GM12891 (cell line): Measurements from ENCODE around the gene DUSP22.

Source experiments
- DNase-seq: peaks from one replicate; pipeline ENCODE4 v3.0.0; 2011; ENCODE audit warnings: low spot score; ENCODE audit not compliant: insufficient read length
- FAIRE-seq: peaks from 2 replicates; lab custom pipeline; 2011; peaks lifted over from hg19 to GRCh38; lab: Jason Lieb, UNC
- PAX5 ChIP-seq: IDR thresholded peaks from 2 replicates; pipeline ENCODE4 v1.6.1; 2011; ENCODE audit warnings: low read length, moderate library complexity, mild to moderate bottlenecking; ENCODE audit not compliant: insufficient read depth, severe bottlenecking
- POLR2A ChIP-seq: IDR thresholded peaks from 2 replicates; pipeline ENCODE4 v1.6.1; 2011; ENCODE audit warnings: low read depth, low read length, control low read depth
- POLR2AphosphoS5 ChIP-seq: IDR thresholded peaks from 2 replicates; pipeline ENCODE4 v1.6.1; 2011; ENCODE audit warnings: low read depth, low read length, control low read depth
- POU2F2 ChIP-seq: IDR thresholded peaks from 2 replicates; pipeline ENCODE4 v1.6.1; 2011; ENCODE audit warnings: low read depth, mild to moderate bottlenecking, control low read depth, low read length, moderate library complexity
- SPI1 ChIP-seq: IDR thresholded peaks from 2 replicates; pipeline ENCODE4 v1.6.1; 2011; ENCODE audit warnings: low read depth, low read length, control low read depth
- TAF1 ChIP-seq: IDR thresholded peaks from 2 replicates; pipeline ENCODE4 v1.6.1; 2011; ENCODE audit warnings: low read depth, low read length, control low read depth

DUSP22 gene

DNA sequence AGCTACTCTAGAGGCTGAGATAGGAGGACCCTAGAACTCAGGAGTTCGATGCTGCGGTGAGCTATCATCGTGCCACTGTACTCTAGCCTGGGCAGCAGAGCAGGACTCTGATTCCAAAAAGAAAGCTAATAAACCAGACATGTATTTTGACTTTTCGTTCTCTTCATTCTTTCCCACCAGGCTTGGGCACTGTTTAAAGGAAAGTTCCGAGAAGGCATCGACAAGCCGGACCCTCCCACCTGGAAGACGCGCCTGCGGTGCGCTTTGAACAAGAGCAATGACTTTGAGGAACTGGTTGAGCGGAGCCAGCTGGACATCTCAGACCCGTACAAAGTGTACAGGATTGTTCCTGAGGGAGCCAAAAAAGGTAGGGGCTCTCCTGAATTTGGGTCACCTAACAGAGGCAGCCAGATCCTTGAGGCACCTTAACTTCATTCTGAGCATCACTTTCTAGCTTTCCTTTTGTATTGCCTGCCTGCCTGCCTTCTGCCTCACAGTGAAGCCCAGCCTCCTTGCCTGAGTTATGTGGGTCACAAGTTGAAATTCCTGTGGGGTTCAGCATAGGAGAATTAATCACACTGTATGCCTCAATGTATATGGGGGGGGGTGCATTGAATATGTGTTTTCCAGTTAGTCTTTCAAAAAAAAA, 102.5 kb downstream of the DUSP22 start:
- DNase-seq (no peak), FAIRE-seq (no peak)
- TF ChIP-seq PAX5 (no peak), SPI1 (0 out of 2 replicates have a peak, but pooled peaks have one; percentile 9), TAF1 (no peak), POLR2A (peak; percentile 65; the same call in 1 of the 2 replicates), POU2F2 (no peak), POLR2AphosphoS5 (peak; percentile 45; the same call in 1 of the 2 replicates)

DNA sequence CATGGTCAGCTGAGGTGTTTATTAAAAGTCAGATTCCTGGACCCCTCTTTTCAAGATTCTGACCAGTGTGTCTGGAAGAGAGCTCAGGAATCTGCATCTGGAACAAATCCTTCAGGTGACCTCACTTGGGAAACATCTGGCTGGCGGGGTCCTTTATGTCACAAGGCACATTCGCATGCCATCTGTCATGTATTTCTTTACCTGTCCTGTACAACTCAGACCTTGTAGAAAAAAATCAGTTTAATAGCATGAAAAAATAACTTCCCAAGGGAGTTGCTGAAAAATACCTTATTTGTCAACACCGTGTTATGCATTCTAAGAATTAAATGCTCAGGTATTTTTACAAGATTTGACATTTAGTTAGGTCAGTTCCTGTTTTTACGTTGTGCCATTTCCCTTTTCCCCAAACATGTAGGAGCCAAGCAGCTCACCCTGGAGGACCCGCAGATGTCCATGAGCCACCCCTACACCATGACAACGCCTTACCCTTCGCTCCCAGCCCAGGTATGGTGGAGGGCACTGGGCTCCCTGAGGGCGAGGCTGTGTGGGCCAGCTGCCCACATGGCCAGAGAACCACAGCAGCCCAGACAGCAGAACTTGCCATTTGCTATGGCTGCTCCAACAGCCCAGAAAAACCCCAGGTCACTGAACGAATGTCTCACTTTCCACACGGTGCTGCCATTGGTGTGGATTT, 103.3 kb downstream of the DUSP22 start:
- TF ChIP-seq POU2F2, result no peak
- peak; percentile 74 for TF ChIP-seq SPI1
- peak; percentile 64; the same call in 1 of the 2 replicates for TF ChIP-seq POLR2A
- no peak for TF ChIP-seq PAX5
- TF ChIP-seq TAF1, result no peak; the same call in 1 of the 2 replicates
- peak; percentile 93 for TF ChIP-seq POLR2AphosphoS5
- FAIRE-seq (peak; percentile 43), DNase-seq (no peak)

DNA sequence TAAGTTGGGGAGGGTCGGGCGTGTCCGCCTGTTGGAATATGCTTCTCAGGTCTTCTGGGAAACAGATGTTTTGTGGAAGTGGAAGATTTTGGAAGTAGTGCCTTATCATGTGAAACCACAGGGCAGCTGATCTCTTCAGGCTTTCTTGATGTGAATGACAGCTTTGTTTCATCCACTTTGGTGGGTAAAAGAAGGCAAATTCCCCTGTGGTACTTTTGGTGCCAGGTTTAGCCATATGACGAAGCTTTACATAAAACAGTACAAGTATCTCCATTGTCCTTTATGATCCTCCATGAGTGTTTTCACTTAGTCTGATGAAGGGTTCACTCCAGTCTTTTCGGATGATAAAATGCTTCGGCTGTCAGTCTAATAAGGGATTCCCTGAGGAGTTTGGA, 103.8 kb downstream of the DUSP22 start:
- TF ChIP-seq POU2F2 (no peak), TAF1 (no peak), PAX5 (no peak), POLR2AphosphoS5 (peak; percentile 44; the same call in 1 of the 2 replicates), SPI1 (no peak), POLR2A (0 out of 2 replicates have a peak, but pooled peaks have one; percentile 39)
- FAIRE-seq (no peak), DNase-seq (no peak)

DNA sequence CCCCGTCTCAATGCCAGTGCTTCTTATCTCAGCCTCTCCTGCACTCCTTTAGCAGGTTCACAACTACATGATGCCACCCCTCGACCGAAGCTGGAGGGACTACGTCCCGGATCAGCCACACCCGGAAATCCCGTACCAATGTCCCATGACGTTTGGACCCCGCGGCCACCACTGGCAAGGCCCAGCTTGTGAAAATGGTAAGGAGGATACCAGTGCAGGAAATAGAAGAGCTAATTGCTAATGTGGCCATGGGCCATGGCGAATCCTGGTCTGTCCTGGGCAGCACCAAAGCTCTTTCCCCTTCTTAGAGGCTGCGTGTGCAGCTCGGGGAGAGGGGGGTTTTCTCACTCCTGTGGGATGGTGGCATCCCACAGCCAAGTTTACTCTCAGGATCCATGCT, 104.8 kb downstream of the DUSP22 start:
- TF ChIP-seq POU2F2 (no peak), PAX5 (no peak), POLR2AphosphoS5 (0 out of 2 replicates have a peak, but pooled peaks have one; percentile 33), SPI1 (no peak), POLR2A (peak; percentile 11; the same call in 1 of the 2 replicates), TAF1 (no peak)
- no peak for DNase-seq
- FAIRE-seq, result no peak

DNA sequence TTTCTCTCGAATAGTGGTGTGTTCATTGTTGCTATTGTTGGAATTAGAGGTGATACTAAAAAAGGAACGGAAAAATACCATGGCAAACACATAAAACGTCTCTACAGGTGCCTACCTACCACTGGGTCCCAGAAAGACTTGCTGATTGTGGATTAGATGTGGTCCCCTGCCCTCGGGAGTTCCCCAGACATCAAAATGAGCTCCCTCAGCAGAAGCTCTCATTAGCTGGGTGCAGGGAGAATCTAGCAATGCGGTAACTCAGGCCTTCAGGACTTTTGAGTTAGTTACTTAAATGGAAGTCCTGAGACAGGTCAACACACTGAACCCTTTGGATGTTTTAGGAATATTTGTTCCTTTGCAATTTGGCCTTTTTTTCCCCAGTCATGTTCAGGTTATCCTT, 105.3 kb downstream of the DUSP22 start:
- TF ChIP-seq SPI1 (no peak), PAX5 (no peak), TAF1 (no peak), POU2F2 (no peak), POLR2AphosphoS5 (peak; percentile 25; the same call in 1 of the 2 replicates)
- no peak for DNase-seq
- FAIRE-seq, result no peak

DNA sequence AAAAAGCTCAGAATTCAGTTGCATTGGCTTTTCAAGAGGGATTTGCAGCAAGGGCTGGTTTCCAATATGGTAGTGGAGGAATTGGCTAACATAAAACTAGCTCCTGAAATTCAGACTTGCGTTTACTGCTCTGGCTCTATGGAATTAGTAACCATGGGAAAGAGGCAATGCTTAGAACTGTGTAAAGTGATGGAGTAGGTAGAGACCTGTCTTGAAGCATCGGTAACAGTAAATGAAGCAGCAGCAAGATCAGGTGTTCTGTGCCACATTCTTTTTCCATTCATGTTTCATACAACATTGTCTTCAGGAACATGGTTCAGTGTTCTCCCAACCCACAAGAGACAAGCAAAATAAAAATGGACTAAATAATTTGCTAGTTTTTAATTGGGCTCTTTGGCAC, 105.8 kb downstream of the DUSP22 start:
- peak; percentile 43 for FAIRE-seq

DNA sequence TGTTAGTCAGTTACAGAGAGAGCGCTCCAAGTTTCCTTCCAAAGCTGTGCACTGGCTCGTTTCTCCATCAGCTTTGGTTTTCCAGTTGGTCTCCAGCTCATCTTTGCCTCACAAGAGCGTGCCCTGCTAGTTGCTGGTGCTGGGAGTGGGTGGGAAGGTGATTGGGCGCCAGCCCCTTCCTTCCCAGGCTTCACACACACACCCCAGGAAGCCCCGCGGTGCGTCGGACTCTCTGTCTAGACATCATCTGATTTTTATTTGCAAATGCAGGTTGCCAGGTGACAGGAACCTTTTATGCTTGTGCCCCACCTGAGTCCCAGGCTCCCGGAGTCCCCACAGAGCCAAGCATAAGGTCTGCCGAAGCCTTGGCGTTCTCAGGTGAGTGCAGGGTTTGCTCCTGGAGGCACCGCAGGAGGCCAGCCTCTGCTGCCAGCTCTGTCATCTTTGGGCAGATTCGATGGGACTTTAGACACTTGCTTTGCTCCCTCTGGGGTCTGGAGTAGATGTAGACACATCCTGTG, 106.3 kb downstream of the DUSP22 start:
- no peak for TF ChIP-seq SPI1
- peak; percentile 57 for TF ChIP-seq POLR2A
- TF ChIP-seq POLR2AphosphoS5, result peak; percentile 52
- DNase-seq (no peak), FAIRE-seq (no peak)

More for the DNA sequence above, 105.8 kb downstream of the DUSP22 start:
- DNase-seq, result no peak
- TF ChIP-seq SPI1, result no peak
- TF ChIP-seq POU2F2, result no peak
- TF ChIP-seq POLR2A, result peak; percentile 2
- no peak for TF ChIP-seq POLR2AphosphoS5
- peak; percentile 23; the same call in 1 of the 2 replicates for TF ChIP-seq TAF1
- no peak for TF ChIP-seq PAX5

DNA sequence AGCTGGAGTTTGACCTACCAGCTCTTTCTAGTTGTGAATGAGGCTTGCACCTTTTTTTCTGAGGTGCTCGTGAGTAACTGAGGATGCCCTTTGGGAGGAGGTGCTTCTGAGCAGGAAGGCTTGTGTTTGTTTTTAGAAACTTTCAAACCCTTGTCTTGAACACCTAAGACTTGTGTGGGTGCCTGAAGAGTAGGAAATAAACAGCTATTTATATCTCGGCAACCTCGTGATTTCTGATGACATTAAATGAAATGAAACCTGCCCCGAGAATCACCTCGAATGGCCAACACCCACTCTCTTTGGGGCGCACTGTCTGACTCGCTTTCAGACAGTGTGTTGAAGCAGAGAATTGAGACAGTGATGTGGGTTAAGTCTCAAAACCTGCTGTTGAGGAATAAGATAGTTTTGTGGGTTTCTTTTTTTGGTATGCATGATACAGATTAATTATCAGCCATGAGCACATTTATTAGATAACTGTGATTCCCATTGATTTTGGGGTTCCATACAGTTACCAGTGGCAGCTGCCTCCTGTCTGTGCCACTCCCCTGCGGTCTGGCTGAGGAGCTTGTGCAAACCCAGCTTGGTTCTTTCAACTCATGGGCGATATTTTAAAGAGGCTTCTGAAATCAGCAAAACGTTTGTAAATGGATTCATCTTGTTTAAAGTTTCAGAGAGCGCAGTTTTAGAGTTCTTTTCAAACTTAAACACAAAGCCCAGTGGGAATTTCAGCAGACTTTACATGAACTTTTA, 107.7 kb downstream of the DUSP22 start:
- no peak for DNase-seq
- TF ChIP-seq POU2F2 (0 out of 2 replicates have a peak, but pooled peaks have one; percentile 17), TAF1 (no peak), SPI1 (no peak), PAX5 (no peak), POLR2AphosphoS5 (peak; percentile 90), POLR2A (peak; percentile 94)
- FAIRE-seq, result peak; percentile 82

DNA sequence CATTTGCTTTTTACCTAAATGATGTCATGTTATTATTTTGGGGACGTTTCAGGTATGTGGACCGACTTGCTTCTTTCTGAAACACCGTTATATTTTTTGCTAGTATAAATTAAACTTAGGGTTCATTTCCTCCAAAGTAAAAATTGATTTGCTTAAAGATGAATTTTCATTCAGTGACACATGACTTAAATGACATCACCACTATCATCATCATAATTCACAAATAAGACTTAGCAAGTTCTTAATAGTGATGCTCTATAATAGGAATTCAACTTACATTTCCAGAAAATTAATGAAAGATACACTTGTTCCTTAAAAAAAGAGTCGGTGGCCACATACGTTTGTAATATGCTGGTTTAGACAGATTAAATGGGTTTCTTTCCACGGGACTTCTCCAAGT, 108.5 kb downstream of the DUSP22 start:
- FAIRE-seq (no peak), DNase-seq (no peak)
- TF ChIP-seq SPI1 (no peak), PAX5 (no peak), POLR2AphosphoS5 (no peak), POLR2A (no peak), TAF1 (no peak), POU2F2 (no peak)
